SH-SY5Y (cell line): ENCODE measurements around the gene RUFY1.

ENCODE experiments used
- GATA2 ChIP-seq: IDR thresholded peaks from 2 replicates; pipeline ENCODE4 v1.6.1; 2011; ENCODE audit warnings: mild to moderate bottlenecking, low read depth, low read length
- GATA3 ChIP-seq: IDR thresholded peaks from 2 replicates; pipeline ENCODE4 v1.6.1; 2011; ENCODE audit warnings: low read depth, mild to moderate bottlenecking, low read length, moderate library complexity

GRCh38 chr5:179614745-179615144 lies 64.4 kb downstream of the RUFY1 start:
- TF ChIP-seq GATA2 (no peak), GATA3 (no peak)
